ENCODE results near the gene HDAC4.

HDAC4 gene

DNA sequence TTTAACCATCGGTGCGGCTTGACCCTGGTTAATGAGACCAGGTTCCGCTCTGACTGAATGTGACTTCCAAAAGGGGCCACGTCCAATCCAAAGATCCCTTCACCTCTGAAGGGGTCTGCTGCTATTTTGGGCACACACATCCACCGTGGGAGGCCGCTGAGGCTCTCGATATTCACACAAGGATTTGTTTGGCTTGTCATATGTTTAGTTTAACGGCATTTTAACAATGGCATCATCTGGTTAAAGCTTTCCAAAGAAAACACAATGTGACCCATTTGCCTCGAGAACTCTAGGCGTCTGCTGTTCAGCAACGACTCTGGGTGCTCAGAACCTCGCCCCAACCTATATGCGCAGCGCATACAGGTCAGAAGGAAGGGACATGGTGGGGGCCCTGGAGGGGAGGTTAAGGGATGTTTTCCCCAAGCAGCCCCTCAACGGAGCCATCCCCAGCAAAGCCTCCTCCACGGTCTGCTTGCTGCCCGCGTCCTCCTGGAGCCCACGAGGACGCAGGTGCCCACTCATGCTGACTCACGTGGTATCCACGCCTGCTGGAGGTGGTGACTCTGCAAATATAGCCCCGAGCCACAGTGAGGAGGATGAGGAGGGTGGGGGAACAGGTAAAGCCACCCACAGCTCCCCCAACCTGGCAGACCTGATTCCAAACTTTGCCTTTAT is 260.3 kb downstream of the HDAC4 start:
- Histone ChIP-seq H3K4me3 (ENCODE audit: low read depth, low read length, poor library complexity, severe bottlenecking) (no peak overlapping the region), H3K27ac (ENCODE audit: low read depth, low read length, poor library complexity, severe bottlenecking) (no peak overlapping the region), H2AFZ (ENCODE audit: low read length) (no peak overlapping the region), H3K9me3 (ENCODE audit: low read length) (no peaks in the 10 kb centered on the region), H4K20me1 (ENCODE audit: insufficient read depth, low read length) (no peaks in the 10 kb centered on the region), H3K9me2 (ENCODE audit: low read depth, low read length) (no peaks in the 10 kb centered on the region), H3K4me2 (ENCODE audit: low read length) (no peak overlapping the region), H3K9ac (ENCODE audit: low read length) (no peak overlapping the region), H3F3A (ENCODE audit: insufficient read depth, low read length) (no peaks in the 10 kb centered on the region), H3K36me3 (ENCODE audit: insufficient read depth, low read length) (no peaks in the 10 kb centered on the region), H3K27me3 (ENCODE audit: insufficient read depth, low read length) (no peaks in the 10 kb centered on the region), H3K4me1 (ENCODE audit: insufficient read depth, low read length, severe bottlenecking) (no peaks in the 10 kb centered on the region), H3K79me2 (ENCODE audit: insufficient read depth, low read length) (no peaks in the 10 kb centered on the region)
- TF ChIP-seq EZH2 (IDR thresholded peaks at IDR 0.05; ENCODE audit: borderline replicate concordance, low read length), result no peak
- TF ChIP-seq, protein P1, sequence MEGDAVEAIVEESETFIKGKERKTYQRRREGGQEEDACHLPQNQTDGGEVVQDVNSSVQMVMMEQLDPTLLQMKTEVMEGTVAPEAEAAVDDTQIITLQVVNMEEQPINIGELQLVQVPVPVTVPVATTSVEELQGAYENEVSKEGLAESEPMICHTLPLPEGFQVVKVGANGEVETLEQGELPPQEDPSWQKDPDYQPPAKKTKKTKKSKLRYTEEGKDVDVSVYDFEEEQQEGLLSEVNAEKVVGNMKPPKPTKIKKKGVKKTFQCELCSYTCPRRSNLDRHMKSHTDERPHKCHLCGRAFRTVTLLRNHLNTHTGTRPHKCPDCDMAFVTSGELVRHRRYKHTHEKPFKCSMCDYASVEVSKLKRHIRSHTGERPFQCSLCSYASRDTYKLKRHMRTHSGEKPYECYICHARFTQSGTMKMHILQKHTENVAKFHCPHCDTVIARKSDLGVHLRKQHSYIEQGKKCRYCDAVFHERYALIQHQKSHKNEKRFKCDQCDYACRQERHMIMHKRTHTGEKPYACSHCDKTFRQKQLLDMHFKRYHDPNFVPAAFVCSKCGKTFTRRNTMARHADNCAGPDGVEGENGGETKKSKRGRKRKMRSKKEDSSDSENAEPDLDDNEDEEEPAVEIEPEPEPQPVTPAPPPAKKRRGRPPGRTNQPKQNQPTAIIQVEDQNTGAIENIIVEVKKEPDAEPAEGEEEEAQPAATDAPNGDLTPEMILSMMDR (IDR thresholded peaks at IDR 0.05; ENCODE audit: low read length), result no peak

DNA sequence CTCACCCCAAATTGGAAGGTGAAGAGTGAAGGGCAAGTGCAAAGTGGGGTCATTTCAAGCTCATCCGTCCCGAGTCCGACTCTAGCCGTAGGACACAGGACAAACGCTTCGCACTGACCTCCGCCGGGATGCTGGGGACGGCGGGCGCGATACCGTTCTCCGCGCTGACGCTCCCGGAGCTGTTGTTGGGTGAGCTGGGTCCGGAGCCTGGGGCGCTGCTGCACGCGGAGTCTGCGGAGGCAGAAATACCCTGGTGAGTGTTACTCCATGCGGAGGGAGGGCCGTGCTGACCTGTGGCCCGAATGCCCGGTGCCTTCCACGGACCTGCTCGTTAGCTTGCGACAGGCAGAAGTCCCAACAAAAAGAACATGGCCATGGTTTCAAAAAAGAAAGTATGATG is 261.3 kb downstream of the HDAC4 start:
- H3F3A ChIP-seq (ENCODE audit: insufficient read depth, low read length), result no peaks in the 10 kb centered on the region
- H4K20me1 ChIP-seq (ENCODE audit: insufficient read depth, low read length), result no peaks in the 10 kb centered on the region
- no peaks in the 10 kb centered on the region for H3K79me2 ChIP-seq (ENCODE audit: insufficient read depth, low read length)
- no peaks in the 10 kb centered on the region for H3K27me3 ChIP-seq (ENCODE audit: insufficient read depth, low read length)
- H3K9me3 ChIP-seq (ENCODE audit: low read length), result no peaks in the 10 kb centered on the region
- no peaks in the 10 kb centered on the region for H3K36me3 ChIP-seq (ENCODE audit: insufficient read depth, low read length)
- no peaks in the 10 kb centered on the region for H3K9me2 ChIP-seq (ENCODE audit: low read depth, low read length)
- no peaks in the 10 kb centered on the region for H3K4me1 ChIP-seq (ENCODE audit: insufficient read depth, low read length, severe bottlenecking)
- TF ChIP-seq, protein P1 (IDR thresholded peaks at IDR 0.05; ENCODE audit: low read length), result no peak
- no peak for TF ChIP-seq EZH2 (IDR thresholded peaks at IDR 0.05; ENCODE audit: borderline replicate concordance, low read length)
- no peak overlapping the region for H2AFZ ChIP-seq (ENCODE audit: low read length)
- H3K4me3 ChIP-seq (ENCODE audit: low read depth, low read length, poor library complexity, severe bottlenecking), result no peak overlapping the region
- H3K9ac ChIP-seq (ENCODE audit: low read length), result no peak overlapping the region
- H3K27ac ChIP-seq (ENCODE audit: low read depth, low read length, poor library complexity, severe bottlenecking), result no peak overlapping the region
- H3K4me2 ChIP-seq (ENCODE audit: low read length), result no peak overlapping the region

DNA sequence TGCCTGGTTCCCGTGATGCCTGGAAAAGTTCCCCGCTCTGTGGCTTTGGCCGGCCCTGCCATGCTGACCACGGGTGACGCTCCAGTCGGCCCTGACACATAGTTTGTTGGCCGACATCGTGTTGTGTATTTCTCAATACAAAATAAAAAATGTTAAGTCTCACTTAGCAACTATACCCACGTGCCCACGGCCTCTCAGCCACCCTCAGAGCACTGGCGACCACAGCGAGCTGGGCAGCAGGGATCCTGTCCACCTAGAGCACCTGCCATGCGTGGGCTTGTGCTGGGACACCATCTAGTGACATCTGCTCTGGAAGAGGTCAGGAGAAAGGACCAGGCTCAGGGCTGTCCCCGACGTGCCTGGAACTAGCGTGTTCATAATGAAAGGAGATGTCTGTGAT is 261.7 kb downstream of the HDAC4 start:
- Histone ChIP-seq H3K9me2 (ENCODE audit: low read depth, low read length) (no peaks in the 10 kb centered on the region), H3K4me1 (ENCODE audit: insufficient read depth, low read length, severe bottlenecking) (no peaks in the 10 kb centered on the region), H3K9me3 (ENCODE audit: low read length) (no peaks in the 10 kb centered on the region), H2AFZ (ENCODE audit: low read length) (no peak overlapping the region), H3K4me2 (ENCODE audit: low read length) (no peak overlapping the region), H3K27me3 (ENCODE audit: insufficient read depth, low read length) (no peaks in the 10 kb centered on the region), H3K9ac (ENCODE audit: low read length) (no peak overlapping the region), H3F3A (ENCODE audit: insufficient read depth, low read length) (no peaks in the 10 kb centered on the region), H3K79me2 (ENCODE audit: insufficient read depth, low read length) (no peaks in the 10 kb centered on the region), H3K4me3 (ENCODE audit: low read depth, low read length, poor library complexity, severe bottlenecking) (no peak overlapping the region), H3K36me3 (ENCODE audit: insufficient read depth, low read length) (no peaks in the 10 kb centered on the region), H4K20me1 (ENCODE audit: insufficient read depth, low read length) (no peaks in the 10 kb centered on the region), H3K27ac (ENCODE audit: low read depth, low read length, poor library complexity, severe bottlenecking) (no peak overlapping the region)
- TF ChIP-seq, protein P1 (IDR thresholded peaks at IDR 0.05; ENCODE audit: low read length), result no peak
- no peak for TF ChIP-seq EZH2 (IDR thresholded peaks at IDR 0.05; ENCODE audit: borderline replicate concordance, low read length)
